B cell (primary cell): ENCODE data around the gene GGT1. TPM values are rescaled to one million over a fixed set of nuclear protein-coding genes. Genes with fewer than 3 reads are reported as not detected.
"Not testable (repeated sequence)": the region's sequence is repeated elsewhere in the genome, so short reads cannot be mapped to it uniquely, and the experiment has no call there.

Experiments used
- ATAC-seq: fragments of 200-7000 bp; cut with Tn5 transposase; one replicate; pipeline ENCODE4 v1.10.0; 2021; ENCODE audit warnings: low read depth, mild to moderate bottlenecking, moderate number of reproducible peaks, moderate library complexity
- CTCF ChIA-PET: fragments of 350-600 bp; sonication (Branson Sonifier 250); formaldehyde crosslinking; loops from one replicate; lab custom pipeline; 2021; ENCODE audit warnings: antibody characterized with exemption, inconsistent platforms; lab: Charles Lee
- POLR2A ChIA-PET: fragments of 350-600 bp; sonication (Branson Sonifier 250); formaldehyde crosslinking; loops from one replicate; lab custom pipeline; 2021; ENCODE audit warnings: antibody characterized with exemption; lab: Charles Lee
- DNase-seq: peaks from one replicate; pipeline ENCODE4 v3.0.0; 2013
- H2AFZ ChIP-seq: 2 replicates; pipeline ENCODE4 v1.6.1; 2012; ENCODE audit warnings: mild to moderate bottlenecking, low read depth, low read length; ENCODE audit not compliant: insufficient read depth, poor library complexity, severe bottlenecking
- H3K27ac ChIP-seq, 2 donors: 1 replicate in 1 of 2; 2 replicates in 1 of 2; pipeline ENCODE4 v1.5.1; 2012 to 2013; ENCODE audit warnings: low read length in 2 of 2, mild to moderate bottlenecking in 2 of 2, moderate library complexity in 1 of 2
- H3K27me3 ChIP-seq, 4 experiments: fragments of 200-600 bp in 1 of 4; sonication (generic) in 1 of 4; replicated peaks in 1 of 4; 1 replicate in 2 of 4; 2 replicates in 2 of 4; pipeline versions ENCODE4 v1.6.1 to v1.7.0; 2013 to 2016; ENCODE audit warnings: low read length in 3 of 4, mild to moderate bottlenecking in 2 of 4, mixed read lengths in 1 of 4, moderate library complexity in 1 of 4; ENCODE audit not compliant: insufficient read depth in 4 of 4, control insufficient read depth in 3 of 4; ENCODE audit errors: control extremely low read depth in 1 of 4
- H3K36me3 ChIP-seq, 2 experiments: replicated peaks in 1 of 2; 1 replicate in 1 of 2; 2 replicates in 1 of 2; pipeline versions ENCODE4 v1.6.1 to v1.7.1; 2013; ENCODE audit warnings: low read length in 1 of 2; ENCODE audit not compliant: insufficient read depth in 2 of 2, control insufficient read depth in 1 of 2; ENCODE audit errors: control extremely low read depth in 1 of 2, extremely low read depth in 1 of 2
- H3K4me1 ChIP-seq, 2 donors: fragments of 200-600 bp in 1 of 2; sonication (generic) in 1 of 2; 1 replicate in 1 of 2; 2 replicates in 1 of 2; pipeline versions ENCODE4 v1.5.1 to v1.6.1; 2013 to 2017; ENCODE audit warnings: low read length in 2 of 2; ENCODE audit not compliant: control insufficient read depth in 2 of 2, insufficient read depth in 2 of 2
- H3K4me2 ChIP-seq: replicated peaks from 2 replicates; pipeline ENCODE3; 2012; ENCODE audit warnings: mild to moderate bottlenecking, low read depth, low read length; ENCODE audit not compliant: poor library complexity, severe bottlenecking
- H3K4me3 ChIP-seq, 5 experiments: fragments of 200-600 bp in 1 of 5; sonication (generic) in 1 of 5; 1 replicate in 3 of 5; 2 replicates in 2 of 5; pipeline versions ENCODE4 v1.5.1 to v1.7.0; 2011 to 2016; ENCODE audit warnings: low read length in 4 of 5, mild to moderate bottlenecking in 4 of 5, low read depth in 2 of 5, control low read depth in 1 of 5, moderate library complexity in 1 of 5; ENCODE audit not compliant: insufficient read depth in 1 of 5; ENCODE audit errors: control extremely low read depth in 1 of 5, extremely low read depth in 1 of 5
- H3K79me2 ChIP-seq: fragments of 200-600 bp; sonication (generic); one replicate; pipeline ENCODE4 v1.6.0; 2016; ENCODE audit warnings: low read length; ENCODE audit not compliant: control insufficient read depth, insufficient read depth
- H3K9ac ChIP-seq: fragments of 200-600 bp; sonication (generic); 2 replicates; pipeline ENCODE4 v1.6.1; 2017; ENCODE audit warnings: mild to moderate bottlenecking, low read length, moderate library complexity
- H3K9me3 ChIP-seq, 3 donors: one replicate each; pipeline versions ENCODE4 v1.6.1 to v1.7.1; 2013; ENCODE audit warnings: low read length in 2 of 3; ENCODE audit not compliant: control insufficient read depth in 2 of 3, insufficient read depth in 1 of 3; ENCODE audit errors: control extremely low read depth in 1 of 3
- H4K20me1 ChIP-seq: 2 replicates; pipeline ENCODE4 v1.6.0; 2012; ENCODE audit warnings: mild to moderate bottlenecking, low read length; ENCODE audit not compliant: insufficient read depth, control insufficient read depth, poor library complexity, severe bottlenecking
- H3K27ac Mint-ChIP-seq: one replicate; pipeline ENCODE4 v1.8.0; 2021; ENCODE audit warnings: mixed read lengths
- H3K27me3 Mint-ChIP-seq: one replicate; pipeline ENCODE4 v1.8.0; 2021; ENCODE audit warnings: mixed read lengths
- H3K4me1 Mint-ChIP-seq: one replicate; pipeline ENCODE4 v1.8.0; 2021; ENCODE audit warnings: mixed read lengths
- H3K4me3 Mint-ChIP-seq: one replicate; pipeline ENCODE4 v1.8.0; 2021; ENCODE audit warnings: mixed read lengths
- H3K9me3 Mint-ChIP-seq: one replicate; pipeline ENCODE4 v1.8.0; 2022; ENCODE audit warnings: mixed read lengths; ENCODE audit not compliant: insufficient read depth
- WGBS: methylation state at CpG from one replicate; pipeline ENCODE4 v1.1.5; 2013; ENCODE audit warnings: missing lambda C conversion rate; ENCODE audit not compliant: insufficient coverage; 5-methylcytosine and 5-hydroxymethylcytosine counted together
- intact Hi-C: fragments of 100-400 bp; cut with micrococcal nuclease; formaldehyde crosslinking; loops from one replicate; pipeline ENCODE4 v1.10.0; 2022
- polyA plus RNA-seq: library from polyadenylated mRNA; depleted of rRNA; stranded (reverse); fragments of >200 nt; gene quantifications from 2 replicates; pipeline ENCODE4 v1.2.3, GENCODE V29; 2012
- total RNA-seq, 2 donors: library from RNA; stranded (reverse); fragments of 120-200 nt in 1 of 2; gene quantifications; 1 replicate in 1 of 2; 2 replicates in 1 of 2; pipeline versions ENCODE4 v1.2.3 to v1.2.4, GENCODE V29; 2013 to 2022

GGT1 gene
- total and polyA plus RNA-seq, 2 donors (not counting 1 experiment from before 2014, with no cell fraction given) = 7.8 to 22.1 TPM

DNA sequence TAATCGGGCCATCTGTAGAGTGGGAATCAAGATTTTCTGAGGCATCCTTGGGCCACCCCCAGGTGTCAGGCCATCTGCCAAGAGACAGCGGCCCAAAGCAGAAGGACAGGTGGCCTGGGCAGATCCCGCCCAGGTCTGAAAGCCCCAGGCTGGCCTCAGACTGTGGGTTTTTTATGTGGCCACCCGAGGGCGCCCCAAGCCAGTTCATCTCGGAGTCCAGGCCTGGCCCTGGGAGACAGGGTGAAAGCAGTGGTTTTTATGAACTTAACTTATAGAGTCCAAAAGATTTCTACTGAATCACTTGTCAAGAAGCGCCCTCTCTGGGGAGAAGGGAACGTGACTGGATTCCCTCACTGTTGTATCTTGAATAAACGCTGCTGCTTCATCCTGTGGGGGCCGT lies 47.9 kb downstream of the GGT1 start:
- H3K27ac Mint-ChIP-seq, CTCF ChIA-PET, H3K4me2 ChIP-seq, H3K79me2 ChIP-seq, DNase-seq, H3K4me3 Mint-ChIP-seq, H3K9me3 ChIP-seq, H3K4me3 ChIP-seq, H4K20me1 ChIP-seq, ATAC-seq, H3K27me3 ChIP-seq, H3K27ac ChIP-seq, intact Hi-C loops, H3K27me3 Mint-ChIP-seq, H3K36me3 ChIP-seq, H3K4me1 Mint-ChIP-seq, H3K9me3 Mint-ChIP-seq, H3K4me1 ChIP-seq, H2AFZ ChIP-seq, POLR2A ChIA-PET, H3K9ac ChIP-seq: not testable (repeated sequence)
- WGBS = no CpG with 5 or more reads among the region's 10 CpGs

DNA sequence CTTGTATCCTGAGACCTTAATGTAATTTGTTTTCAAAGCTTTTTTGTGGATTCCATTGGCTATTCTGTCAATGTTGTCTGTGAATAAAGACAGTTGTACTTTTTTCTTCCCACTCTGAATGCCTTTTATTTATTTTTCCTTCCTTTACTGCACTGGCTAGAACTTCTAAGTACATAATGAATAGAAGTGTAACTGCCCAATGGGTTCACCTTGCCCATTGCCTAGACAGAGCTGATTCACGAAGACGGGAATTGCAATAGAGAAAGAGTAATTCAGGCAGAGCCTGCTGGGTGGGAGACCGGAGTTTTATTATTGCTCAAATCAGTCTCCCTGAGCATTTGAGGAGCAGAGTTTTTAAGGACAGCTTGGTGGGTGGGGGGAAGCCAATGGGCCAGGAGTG lies 62.4 kb downstream of the GGT1 start:
- H3K9me3 ChIP-seq, H3K4me3 Mint-ChIP-seq, DNase-seq, H3K27ac ChIP-seq, H3K9me3 Mint-ChIP-seq, H3K79me2 ChIP-seq, H3K4me1 ChIP-seq, H3K4me1 Mint-ChIP-seq, H2AFZ ChIP-seq, CTCF ChIA-PET, H3K4me2 ChIP-seq, ATAC-seq, H3K36me3 ChIP-seq, POLR2A ChIA-PET, H3K27me3 ChIP-seq, intact Hi-C loops, H3K27me3 Mint-ChIP-seq, H4K20me1 ChIP-seq, H3K27ac Mint-ChIP-seq, H3K4me3 ChIP-seq, H3K9ac ChIP-seq: not testable (repeated sequence)
- WGBS = 94% methylated on average over 3 of the region's 3 CpGs

DNA sequence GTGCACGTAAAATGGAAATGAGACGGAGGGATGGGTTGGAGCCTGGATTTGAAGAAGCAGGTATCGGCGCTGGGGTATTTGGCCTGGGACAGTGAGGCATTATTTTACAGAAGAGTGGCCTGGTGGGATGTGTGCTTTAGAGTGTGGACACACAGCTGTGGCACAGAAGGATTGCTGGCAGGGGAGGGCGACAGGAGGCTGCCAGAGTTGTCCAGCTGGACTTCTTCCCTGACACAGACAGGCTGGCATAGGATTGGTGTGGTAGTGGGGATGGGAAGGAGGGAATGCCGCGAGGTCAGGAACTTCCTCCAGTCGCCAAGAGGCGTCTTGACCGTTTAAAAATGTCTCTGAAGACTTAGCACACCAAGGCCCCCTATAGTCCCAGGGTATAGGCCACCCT lies 64.9 kb downstream of the GGT1 start:
- H3K27me3 ChIP-seq, H3K4me1 ChIP-seq, H3K4me3 Mint-ChIP-seq, intact Hi-C loops, H3K27ac ChIP-seq, H4K20me1 ChIP-seq, H3K27ac Mint-ChIP-seq, CTCF ChIA-PET, H3K4me2 ChIP-seq, DNase-seq, H3K9me3 ChIP-seq, ATAC-seq, H3K9ac ChIP-seq, H3K36me3 ChIP-seq, H3K4me3 ChIP-seq, H2AFZ ChIP-seq, POLR2A ChIA-PET, H3K79me2 ChIP-seq, H3K9me3 Mint-ChIP-seq, H3K4me1 Mint-ChIP-seq: not testable (repeated sequence)
- WGBS = no CpG with 5 or more reads among the region's 10 CpGs
- H3K27me3 Mint-ChIP-seq = peaks cover 12% of the 10 kb centered on the region

DNA sequence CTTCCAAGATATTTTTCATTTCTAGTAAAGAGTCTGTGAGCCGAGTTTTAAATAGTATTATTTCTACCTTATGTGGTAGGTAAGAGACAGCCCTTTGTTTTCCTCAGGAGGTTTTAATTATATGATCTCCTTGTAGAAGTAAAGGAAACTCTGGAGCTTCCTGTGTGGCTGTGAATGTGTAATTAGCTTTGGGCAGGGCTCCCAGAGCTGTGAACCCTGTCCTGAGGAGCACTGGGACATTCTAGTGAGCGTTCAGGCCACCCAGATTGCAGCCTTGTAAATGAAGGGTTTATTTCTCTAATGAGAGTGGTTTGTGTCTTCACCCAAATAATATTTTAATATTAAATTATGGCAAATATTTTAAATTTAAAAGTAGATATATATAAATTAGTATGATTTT lies 69.5 kb downstream of the GGT1 start:
- H3K4me2 ChIP-seq, H3K4me3 Mint-ChIP-seq, H3K36me3 ChIP-seq, H3K9me3 ChIP-seq, H3K4me3 ChIP-seq, intact Hi-C loops, H3K79me2 ChIP-seq, H3K27ac Mint-ChIP-seq, DNase-seq, H3K27me3 Mint-ChIP-seq, H3K4me1 ChIP-seq, H3K4me1 Mint-ChIP-seq, H3K27ac ChIP-seq, H4K20me1 ChIP-seq, H2AFZ ChIP-seq, CTCF ChIA-PET, ATAC-seq, POLR2A ChIA-PET, H3K9ac ChIP-seq, H3K27me3 ChIP-seq, H3K9me3 Mint-ChIP-seq: not testable (repeated sequence)
- WGBS = no CpG with 5 or more reads among the region's 2 CpGs
